Activated gamma-delta T cell treated with anti-CD3 and anti-CD28 coated beads, Interleukin-2, amount 50 U/mL, for 16 hours (primary cell): ENCODE results near the gene CTNNBL1.
"Not testable (repeated sequence)": the region's sequence is repeated elsewhere in the genome, so short reads cannot be mapped to it uniquely, and the experiment has no call there.

Experiments
- DNase-seq: peaks from one replicate; pipeline ENCODE4 v3.0.0-alpha.2; 2020; ENCODE audit warnings: low read depth

The CTNNBL1 gene

GRCh38 chr20:37853823-37854375 lies 160.1 kb downstream of the CTNNBL1 start:
- DNase-seq, result no peak

GRCh38 chr20:37856034-37856433 lies 162.2 kb downstream of the CTNNBL1 start:
- not testable (repeated sequence) for DNase-seq

GRCh38 chr20:37856932-37857660 lies 163.3 kb downstream of the CTNNBL1 start:
- no peak for DNase-seq

DNA sequence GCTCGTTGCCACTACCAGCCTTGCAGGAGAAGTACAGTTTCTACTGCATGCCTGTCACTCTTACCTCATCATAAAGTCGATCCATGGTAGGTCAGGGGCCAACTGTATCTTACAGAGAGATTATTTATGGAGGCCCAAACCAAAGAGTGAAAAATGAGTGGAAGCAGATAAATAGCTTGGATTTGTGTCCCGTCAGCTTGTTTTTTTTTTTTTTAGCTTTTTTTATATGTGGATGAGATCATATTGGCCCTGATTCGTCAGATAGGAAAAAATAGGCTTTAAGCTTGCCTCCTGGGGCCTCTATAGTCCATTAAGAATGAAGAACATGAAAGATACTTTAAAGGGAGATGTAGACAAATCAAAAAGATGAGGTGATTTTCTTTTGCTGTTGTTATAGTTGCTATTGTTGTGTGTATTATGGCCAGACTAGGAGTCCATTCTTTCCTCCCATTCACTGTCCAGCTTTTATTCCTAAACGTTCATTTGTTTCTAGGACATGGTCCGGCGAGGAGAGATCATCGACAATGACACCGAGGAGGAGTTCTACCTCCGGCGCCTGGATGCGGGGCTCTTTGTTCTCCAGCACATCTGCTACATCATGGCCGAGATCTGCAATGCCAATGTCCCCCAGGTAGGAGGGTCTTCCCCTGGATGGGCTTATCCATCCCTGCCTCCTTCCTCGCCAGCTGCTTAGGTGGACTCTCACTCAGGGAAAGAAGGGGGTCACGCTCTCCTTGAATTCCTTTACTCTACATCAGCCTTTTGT lies 165.8 kb downstream of the CTNNBL1 start:
- no peak for DNase-seq

DNA sequence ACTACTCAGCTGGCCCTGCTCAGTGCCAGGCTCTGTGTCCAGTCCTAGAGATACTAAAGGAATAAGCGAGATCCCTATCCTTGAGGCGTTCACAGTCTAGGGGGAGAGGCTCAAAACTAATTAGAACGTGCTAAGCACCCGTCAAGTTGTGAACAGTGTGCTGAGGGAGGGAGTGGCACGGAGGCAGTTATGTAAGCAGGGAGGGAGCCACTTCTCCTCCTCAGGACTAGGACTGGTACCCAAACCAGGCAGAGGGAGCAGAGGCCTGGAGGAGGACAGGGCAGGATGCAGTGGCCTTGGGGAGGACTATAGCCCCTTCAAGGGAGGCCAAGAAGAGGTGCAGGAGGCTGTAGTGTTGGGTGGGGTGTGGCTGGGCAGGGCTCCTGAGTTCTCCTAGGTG lies 169.5 kb downstream of the CTNNBL1 start:
- DNase-seq, result no peak

DNA sequence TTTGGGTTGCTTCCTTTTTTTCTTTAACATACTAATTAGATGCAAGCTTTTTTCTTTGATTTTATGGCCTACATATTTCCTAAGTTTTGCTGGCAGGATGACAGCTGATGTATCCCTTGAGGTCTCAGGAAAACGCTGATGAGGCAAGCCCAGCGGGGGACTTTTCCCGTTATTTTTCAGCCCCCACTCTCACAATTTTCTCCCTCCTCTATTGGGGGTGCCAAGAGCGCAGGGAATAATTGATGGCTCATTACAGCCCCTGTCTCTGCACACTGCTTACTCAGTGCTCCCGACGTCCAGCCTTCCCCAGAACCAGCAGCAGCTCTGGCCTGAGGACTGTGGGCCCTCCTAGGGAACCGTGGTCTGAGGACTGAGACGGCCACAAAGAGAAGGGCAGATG lies 170.5 kb downstream of the CTNNBL1 start:
- DNase-seq, result no peak

GRCh38 chr20:37866051-37866450 lies 172.2 kb downstream of the CTNNBL1 start:
- no peak for DNase-seq

- no peak for DNase-seq
Observed at GRCh38 chr20:37867289-37868195, 173.7 kb downstream of the CTNNBL1 start.

- no peak for DNase-seq
Observed at GRCh38 chr20:37868851-37869333, 175.1 kb downstream of the CTNNBL1 start.

DNA sequence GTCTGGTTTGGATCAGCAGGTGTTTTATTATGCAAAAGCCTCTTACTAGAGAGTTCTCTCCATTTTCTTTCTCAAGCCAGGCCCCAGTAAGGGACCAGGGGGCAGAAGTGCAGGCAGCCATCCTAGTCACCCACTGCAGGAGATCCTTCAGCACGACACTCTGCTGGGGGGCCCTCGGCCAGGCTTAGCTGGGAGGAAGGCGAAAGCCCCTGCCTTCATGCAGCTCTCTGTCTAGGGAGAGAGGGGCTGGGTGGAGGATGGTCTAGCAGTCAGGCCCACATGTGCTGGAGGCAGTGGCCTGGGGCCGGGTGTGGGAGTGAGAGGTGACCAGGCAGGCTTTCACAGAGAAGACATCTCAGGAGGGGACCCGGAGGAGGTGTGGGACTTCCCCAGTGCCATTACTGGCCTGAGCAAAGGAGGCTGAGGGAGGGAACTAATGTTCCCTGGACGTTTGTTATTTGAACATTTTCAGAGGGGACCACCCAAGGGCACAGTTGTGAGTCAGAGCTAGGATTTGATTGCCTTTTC lies 175.6 kb downstream of the CTNNBL1 start:
- no peak for DNase-seq

DNA sequence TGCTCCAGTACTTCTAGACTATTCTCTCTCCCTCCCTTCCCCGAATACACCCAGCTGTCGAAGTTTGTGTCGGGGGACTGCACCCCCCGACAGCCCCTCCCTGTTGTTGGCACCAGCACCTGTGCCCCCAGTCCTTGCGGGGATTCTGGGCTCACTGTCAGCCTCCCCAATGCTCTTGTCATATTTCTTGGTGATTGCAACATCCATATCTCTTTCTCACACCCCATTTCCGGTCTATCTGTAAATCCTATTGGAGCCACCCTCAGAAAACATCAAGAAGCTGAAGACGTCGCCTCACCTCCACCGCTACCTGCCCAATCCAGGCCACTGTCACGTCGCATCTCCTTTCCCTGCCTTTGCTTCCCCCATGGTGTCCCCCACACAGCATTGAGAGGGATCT lies 176.5 kb downstream of the CTNNBL1 start:
- DNase-seq, result no peak

DNA sequence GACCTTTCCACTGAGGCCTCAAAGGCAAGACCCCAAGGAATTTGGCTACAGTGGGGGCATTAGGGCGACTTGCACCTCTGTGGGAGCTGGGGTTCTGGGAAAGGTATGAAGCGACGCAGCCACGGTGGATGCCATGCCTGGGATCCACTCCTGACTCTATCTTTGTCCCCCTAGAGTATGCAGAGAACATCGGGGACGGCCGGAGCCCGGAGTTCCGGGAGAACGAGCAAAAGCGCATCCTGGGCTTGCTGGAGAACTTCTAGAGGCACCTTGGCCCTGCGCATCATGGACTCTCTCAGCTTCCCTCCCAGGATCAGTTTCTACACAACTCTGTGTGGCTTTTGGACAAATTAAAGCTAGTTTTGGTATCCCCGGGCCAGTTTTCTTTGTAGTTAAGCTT lies 177.9 kb downstream of the CTNNBL1 start:
- no peak for DNase-seq

DNA sequence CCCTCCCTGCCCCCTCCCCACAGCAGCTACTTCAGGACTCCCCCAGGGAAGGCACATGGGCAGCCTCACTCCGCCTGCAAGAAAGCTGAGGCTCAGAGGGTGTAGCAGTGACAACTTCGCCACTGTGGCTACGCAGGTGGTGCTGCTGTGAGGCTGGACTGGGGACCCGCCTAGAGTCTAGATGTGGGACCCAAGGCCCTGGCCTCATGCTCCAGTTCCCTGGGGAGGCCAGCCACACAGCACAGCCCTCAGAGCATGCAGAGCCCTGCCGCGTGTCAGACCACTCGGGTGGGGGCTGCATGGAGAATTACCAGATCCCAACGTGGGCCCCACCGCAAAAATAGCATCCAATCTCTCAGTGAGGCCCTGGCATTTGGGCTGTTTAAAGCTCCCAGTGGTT lies 178.3 kb downstream of the CTNNBL1 start:
- no peak for DNase-seq

GRCh38 chr20:37873884-37874283 lies 180.1 kb downstream of the CTNNBL1 start:
- DNase-seq, result no peak

DNA sequence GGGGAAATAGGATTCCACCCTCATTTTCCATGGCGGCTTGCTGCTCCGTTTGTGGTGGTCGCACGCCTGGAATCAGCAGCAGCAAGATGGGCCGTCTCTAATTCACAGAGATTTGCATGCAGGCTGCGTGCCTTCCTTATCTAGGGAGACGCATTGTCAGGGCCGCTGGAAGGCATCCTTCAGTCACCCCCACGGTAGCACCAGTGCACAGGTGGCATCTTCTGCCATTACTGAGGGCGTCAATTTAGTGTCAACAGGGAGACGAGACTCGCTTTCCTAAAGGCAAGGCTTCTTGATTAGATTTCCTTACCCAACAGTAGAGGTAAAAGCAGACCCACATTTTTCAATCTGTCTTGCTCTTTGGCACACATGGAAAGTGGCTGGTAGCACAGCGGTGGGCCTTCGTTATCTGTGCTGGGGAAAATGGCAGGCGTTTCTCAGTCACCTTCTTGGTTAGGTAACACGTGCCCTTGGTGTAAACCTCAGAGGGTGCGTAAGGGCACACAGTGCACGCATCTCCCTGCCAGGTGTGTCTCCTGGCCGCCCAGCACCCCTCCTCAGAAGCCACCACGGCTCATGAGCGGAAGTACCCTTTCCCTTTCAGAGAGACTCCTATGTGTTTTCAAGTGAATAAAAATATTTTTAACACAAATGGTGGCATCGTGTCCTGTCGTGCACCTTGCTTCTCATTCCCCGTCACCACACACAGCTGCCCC lies 181.8 kb downstream of the CTNNBL1 start:
- DNase-seq, result no peak

DNA sequence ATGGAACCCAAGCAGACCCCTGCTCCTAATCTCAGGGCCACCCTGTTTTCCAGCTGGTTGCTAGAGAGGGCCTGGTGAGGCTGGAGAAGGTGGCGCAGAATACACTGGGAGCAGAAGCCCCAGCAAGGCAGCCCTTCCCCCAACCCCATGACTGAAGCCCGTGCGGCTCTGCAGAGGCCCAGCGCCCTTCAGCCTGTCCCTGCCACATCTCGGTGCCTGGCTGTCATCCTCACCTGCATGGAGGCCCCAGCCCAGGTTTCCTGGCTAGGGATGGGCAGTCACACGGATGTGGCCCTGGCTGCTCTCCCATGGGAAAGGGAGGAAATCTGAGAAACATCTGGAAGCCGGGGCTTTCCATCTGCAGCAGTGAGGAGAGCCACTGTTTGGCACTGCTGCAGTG lies 183.0 kb downstream of the CTNNBL1 start:
- DNase-seq, result no peak

DNA sequence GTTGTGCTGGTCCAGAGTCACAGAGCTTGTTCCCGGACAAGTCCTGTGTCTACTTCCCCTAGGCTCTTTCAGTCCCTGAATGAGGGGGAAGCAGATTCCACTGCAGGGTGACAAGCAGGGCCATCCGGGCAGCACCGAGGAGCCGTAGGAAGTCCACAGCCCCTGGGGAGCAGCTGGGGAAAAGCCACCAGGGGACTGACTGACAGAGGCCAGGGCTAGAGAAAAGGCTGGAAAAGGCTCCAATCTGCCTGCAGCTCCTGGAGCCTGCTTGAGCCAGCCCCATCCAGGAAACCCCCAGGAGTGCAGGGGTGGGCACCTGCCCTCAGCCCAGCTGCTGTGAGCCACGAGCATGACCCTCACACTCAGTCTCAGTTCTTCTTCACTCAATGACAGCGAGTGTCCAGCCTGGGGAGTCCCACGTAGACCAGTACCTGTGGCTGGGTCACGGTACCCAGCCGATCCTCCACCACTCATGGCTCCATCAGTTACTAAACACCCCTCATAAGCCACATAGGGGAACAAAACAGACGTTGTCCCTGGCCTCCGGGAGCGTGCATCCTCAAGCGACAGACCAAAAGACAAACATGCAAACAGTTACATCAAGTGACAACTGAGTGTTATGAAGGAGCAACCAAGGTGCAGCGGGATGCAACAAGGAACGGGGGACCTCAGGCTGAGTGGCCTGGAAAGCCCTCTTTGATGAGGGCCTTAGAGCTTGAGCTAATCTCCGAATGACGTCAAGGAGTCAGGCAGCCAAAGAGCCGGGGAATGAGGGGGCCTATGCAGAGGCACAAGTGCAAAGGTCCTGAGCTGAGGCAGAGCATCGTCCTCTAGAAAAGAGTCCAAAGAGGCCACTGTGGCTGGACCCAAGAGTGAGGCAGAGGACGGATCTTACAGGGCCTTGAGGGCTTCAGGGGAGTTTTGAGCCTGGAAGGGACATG lies 184.3 kb downstream of the CTNNBL1 start:
- DNase-seq, result no peak

DNA sequence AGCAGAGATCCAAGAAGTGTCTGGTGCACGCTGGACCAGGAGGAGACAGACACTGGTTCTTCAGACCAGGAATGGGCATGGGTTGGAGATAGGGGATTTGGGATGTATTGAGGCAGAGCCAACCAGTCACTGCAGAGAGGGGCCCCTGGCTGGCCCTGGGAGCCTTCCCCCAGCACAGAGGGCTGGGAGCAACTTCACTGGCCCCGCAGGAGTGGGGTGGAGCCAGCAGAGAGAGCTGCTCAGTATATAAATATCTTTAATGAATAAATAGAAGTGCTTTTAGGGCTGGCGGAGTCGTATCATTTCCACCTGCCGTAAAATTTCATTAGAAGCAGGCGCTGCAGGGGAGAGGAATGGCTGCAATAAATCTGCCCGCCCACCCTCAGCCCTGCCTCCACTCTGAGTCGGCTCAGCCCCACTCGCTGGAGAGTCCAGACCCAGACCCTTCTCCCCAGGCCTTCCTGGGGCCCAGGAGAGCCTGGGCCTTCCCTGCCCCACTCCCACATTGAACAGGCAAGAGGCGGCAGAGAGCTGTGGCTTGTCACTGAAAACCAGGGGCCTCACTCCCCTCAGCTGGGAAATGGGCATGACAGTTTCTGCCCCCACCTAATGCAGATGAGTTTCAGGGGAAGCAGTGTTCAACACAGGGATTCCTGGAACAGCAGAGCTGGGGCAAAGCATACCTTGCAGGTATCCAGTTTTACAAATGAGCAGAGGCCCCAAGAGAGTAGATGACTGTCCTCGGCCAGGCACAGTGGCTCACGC lies 185.2 kb downstream of the CTNNBL1 start:
- no peak for DNase-seq

DNA sequence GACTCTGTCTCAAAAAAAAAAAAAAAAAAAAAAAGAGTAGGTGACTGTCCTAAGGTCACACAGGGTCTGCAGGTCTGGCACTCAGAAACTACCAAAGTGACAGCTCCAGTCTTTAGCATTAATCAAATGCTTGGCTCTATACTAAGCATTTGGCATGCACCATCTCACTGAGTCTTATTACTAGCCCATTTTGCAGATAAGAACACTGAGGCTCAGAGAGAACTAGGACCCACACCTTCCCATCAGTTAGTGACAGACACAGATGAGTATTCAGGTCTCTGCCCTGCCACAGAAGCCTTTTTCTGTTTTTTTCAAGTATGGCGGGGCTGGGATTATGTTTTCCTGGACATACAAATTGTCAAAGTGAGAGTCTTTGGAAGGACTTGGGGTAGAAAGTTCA lies 186.0 kb downstream of the CTNNBL1 start:
- DNase-seq, result no peak
